HG03066 (cell line): ENCODE results near the gene TMEM238.
"Not testable (repeated sequence)": the region's sequence is repeated elsewhere in the genome, so short reads cannot be mapped to it uniquely, and the experiment has no call there.

Source experiments
- ATAC-seq: cut with Tn5 transposase; IDR thresholded peaks from one replicate; pipeline ENCODE4 v1.9.1; 2021; ENCODE audit warnings: low read depth; ENCODE audit not compliant: unreplicated experiment

TMEM238 gene

GRCh38 chr19:55402509-55402908 lies 18.4 kb upstream of the TMEM238 start:
- no peak for ATAC-seq

GRCh38 chr19:55401390-55401789 lies 17.3 kb upstream of the TMEM238 start:
- not testable (repeated sequence) for ATAC-seq

- ATAC-seq: no peak
Measured at GRCh38 chr19:55400281-55401087, 16.4 kb upstream of the TMEM238 start.

GRCh38 chr19:55398200-55398925 lies 14.3 kb upstream of the TMEM238 start:
- no peak for ATAC-seq

- ATAC-seq: no peak
Measured at GRCh38 chr19:55392820-55393761, 9.0 kb upstream of the TMEM238 start.

- ATAC-seq: no peak
Measured at GRCh38 chr19:55391702-55392615, 7.9 kb upstream of the TMEM238 start.

- ATAC-seq: no peak
Measured at GRCh38 chr19:55391191-55391670, 7.1 kb upstream of the TMEM238 start.

GRCh38 chr19:55390461-55390880 lies 6.4 kb upstream of the TMEM238 start:
- no peak for ATAC-seq

GRCh38 chr19:55389386-55390317 lies 5.6 kb upstream of the TMEM238 start:
- no peak for ATAC-seq

GRCh38 chr19:55387736-55388497 lies 3.8 kb upstream of the TMEM238 start:
- no peak for ATAC-seq

GRCh38 chr19:55386493-55386971 lies 2.4 kb upstream of the TMEM238 start:
- no peak for ATAC-seq

- ATAC-seq: peak; percentile 56
Measured at GRCh38 chr19:55385724-55386492, 1.8 kb upstream of the TMEM238 start, which contains the start of gene RPL28. RPL28 (plus strand) TSS chr19:55385932; CDS start chr19:55386358, 426 bp downstream.

- peak; percentile 53 for ATAC-seq
Measured at GRCh38 chr19:55384920-55385723, 1.0 kb upstream of the TMEM238 start.

GRCh38 chr19:55383279-55384130 lies 587 bp downstream of the TMEM238 start:
- no peak for ATAC-seq

- ATAC-seq: no peak
Measured at GRCh38 chr19:55382522-55383054, 1.5 kb downstream of the TMEM238 start.
